Measurements from ENCODE around the gene ZC3H13.
"Not testable (repeated sequence)": the region's sequence is repeated elsewhere in the genome, so short reads cannot be mapped to it uniquely, and the experiment has no call there.

Gene ZC3H13

DNA sequence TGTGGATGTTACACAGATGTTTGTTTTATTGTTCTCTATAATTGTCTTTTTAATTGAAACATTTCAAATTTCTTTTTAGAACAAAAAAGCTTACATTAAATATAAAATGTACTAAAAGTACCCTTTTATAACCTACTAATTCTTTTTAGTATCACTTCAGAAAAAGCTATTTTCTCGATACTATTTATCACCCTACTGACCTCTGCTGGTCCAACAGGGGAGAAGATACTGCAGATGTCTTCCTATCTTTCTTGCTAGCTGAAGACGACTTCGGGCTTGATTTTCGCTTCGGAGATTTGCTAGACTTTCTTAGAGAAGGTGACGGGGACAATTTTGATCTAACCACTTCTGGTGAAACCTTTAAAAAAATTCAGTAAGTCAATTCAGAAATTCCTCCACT is 42.4 kb downstream of the ZC3H13 start:
- no peak for DNase-seq (ENCODE audit: low spot score)

GRCh38 chr13:46008631-46009030 is 43.9 kb downstream of the ZC3H13 start:
- no peak for DNase-seq (ENCODE audit: low spot score)

- DNase-seq (ENCODE audit: low spot score): no peak
Observed at GRCh38 chr13:46006688-46007452, 45.7 kb downstream of the ZC3H13 start.

GRCh38 chr13:46004491-46004890 is 48.1 kb downstream of the ZC3H13 start:
- DNase-seq (ENCODE audit: low spot score): no peak

GRCh38 chr13:45996631-45997030 is 55.9 kb downstream of the ZC3H13 start:
- DNase-seq (ENCODE audit: low spot score): no peak

DNA sequence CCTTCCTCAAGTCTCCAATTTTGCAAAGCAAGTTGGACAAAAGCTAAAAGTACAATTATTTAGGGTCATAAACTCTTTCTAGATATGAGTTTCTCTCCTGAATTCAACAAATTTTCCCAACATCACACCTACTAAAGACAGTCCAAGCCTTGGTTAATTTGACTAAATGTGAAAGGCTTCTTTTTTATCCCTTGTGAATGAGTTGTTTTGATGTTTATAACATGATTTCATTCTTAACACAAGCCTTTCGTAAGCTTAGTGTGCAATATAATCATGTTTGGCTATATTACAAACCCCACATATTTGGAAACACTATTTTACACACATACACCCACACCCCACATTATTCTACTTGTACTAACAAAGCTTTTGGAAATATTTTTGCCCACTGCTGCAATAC is 57.3 kb downstream of the ZC3H13 start:
- DNase-seq (ENCODE audit: low spot score): no peak

DNA sequence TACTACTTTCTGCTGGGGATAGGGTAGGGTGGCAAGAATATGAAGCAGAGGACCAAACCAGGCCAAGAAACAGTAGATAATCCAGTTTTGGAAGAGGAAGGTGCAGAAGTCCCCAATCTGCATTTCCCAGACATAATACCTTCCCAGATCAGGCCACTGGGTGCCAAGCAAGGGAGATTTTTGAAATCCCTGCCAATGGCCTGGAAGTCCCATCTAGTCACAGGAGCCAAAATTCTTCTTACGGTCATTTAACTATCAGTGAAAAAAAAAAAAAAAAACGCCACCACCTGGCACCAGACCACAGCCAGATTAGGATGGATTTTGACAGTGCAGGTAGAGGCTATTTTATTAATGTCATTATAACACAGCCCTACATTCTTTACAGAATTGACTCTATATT is 57.8 kb downstream of the ZC3H13 start:
- no peak for DNase-seq (ENCODE audit: low spot score)

- DNase-seq (ENCODE audit: low spot score): no peak
Observed at GRCh38 chr13:45989607-45990006, 62.9 kb downstream of the ZC3H13 start.

DNA sequence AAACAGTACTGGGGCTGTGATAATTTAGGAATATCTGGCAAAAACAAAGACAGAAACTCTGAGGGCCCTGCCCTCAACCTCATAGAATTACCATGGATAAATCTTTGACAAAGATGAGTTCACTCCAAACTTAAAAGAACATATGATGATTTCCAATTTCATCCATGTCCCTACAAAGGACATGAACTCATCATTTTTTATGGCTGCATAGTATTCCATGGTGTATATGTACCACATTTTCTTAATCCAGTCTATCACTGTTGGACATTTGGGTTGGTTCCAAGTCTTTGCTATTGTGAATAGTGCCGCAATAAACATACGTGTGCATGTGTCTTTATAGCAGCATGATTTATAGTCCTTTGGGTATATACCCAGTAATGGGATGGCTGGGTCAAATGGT is 71.4 kb downstream of the ZC3H13 start:
- DNase-seq (ENCODE audit: low spot score): not testable (repeated sequence)

GRCh38 chr13:45975337-45975736 is 77.2 kb downstream of the ZC3H13 start:
- DNase-seq (ENCODE audit: low spot score): no peak

DNA sequence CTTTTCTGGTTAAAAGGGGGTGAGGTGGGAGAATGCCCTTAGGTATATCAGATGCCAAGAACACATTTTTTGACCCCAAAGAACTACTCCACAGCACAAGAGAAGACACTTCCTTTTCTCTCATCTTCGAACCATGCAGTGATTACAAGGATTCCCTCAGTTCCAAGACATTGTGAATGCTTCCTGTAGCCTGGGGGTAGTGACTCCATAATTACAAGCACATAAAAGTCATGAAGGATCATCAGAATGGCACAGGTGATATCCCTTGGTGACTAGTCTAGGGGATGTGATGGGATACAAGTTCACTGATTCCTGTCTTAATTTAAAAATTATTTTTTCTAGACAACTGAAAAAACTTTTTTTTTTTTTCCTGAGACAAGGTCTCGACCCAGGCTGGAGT is 78.0 kb downstream of the ZC3H13 start:
- no peak for DNase-seq (ENCODE audit: low spot score)

GRCh38 chr13:45967589-45967988 is 85.0 kb downstream of the ZC3H13 start:
- no peak for DNase-seq (ENCODE audit: low spot score)

DNA sequence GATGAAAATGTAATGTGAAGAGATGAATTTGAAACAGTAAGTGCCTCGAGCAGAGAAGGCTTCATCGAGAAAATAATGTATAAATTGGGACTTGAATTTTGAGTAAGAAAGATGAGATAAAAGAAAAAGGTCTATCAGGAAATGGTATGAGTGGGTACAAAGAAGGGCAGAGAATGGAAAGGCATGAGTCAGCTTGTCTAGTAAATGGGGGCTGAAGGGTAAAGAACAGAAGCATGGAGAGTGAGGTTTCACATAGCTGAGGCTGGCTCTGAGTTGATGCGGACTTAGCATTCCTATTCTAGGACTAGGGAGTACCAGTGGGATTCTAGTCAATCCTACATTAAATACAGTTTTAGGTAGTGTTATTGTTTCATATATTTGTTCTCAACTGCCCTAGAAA is 85.8 kb downstream of the ZC3H13 start:
- DNase-seq (ENCODE audit: low spot score): no peak

GRCh38 chr13:45961468-45961867 is 91.1 kb downstream of the ZC3H13 start:
- DNase-seq (ENCODE audit: low spot score): no peak

DNA sequence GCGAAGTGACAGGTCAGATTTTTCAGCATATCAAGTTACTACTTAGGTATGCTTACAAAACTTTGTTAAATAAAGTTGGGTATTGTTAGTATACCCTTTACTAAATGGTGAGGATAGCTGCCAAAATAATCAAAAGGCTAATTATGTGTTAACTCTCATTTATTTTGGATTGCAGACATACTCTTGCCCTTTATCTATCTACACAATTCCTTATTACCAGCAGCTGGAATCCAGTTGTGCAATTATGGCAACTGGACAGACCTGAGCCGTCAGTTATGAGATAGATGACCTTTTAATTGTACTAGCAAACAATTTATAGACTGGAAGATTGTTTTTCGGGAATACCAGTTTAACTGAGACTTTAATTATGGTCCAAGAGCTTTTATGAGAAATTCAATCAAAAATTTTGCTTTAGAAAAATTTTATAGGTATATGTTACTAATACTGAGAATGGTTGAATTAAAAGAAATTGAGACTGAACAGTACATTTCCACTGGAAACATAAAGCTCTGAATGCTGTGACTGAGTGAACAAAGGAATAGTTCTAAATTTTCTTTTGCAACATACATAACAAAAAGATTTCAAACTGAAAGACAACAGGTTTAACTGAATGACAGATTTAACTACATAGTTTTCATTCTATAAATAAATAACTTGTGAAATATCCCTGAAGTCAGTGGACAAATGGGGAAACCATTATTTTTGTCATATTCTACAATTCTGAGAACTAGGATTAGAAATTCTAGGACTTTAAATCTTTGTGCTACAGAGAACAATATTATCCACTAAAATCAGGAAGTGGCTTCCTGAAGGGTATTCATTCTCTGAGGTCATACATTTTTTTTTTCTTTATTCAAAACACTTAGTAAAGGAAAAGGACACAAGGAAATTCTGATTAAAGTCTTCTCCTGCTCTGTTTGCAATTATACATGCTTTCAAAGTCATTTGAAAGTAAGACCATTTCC is 97.4 kb downstream of the ZC3H13 start:
- no peak for DNase-seq (ENCODE audit: low spot score)

- DNase-seq (ENCODE audit: low spot score): no peak
Observed at GRCh38 chr13:45953082-45953481, 99.5 kb downstream of the ZC3H13 start.

- DNase-seq (ENCODE audit: low spot score): no peak
Observed at GRCh38 chr13:45951724-45952123, 100.8 kb downstream of the ZC3H13 start.

DNA sequence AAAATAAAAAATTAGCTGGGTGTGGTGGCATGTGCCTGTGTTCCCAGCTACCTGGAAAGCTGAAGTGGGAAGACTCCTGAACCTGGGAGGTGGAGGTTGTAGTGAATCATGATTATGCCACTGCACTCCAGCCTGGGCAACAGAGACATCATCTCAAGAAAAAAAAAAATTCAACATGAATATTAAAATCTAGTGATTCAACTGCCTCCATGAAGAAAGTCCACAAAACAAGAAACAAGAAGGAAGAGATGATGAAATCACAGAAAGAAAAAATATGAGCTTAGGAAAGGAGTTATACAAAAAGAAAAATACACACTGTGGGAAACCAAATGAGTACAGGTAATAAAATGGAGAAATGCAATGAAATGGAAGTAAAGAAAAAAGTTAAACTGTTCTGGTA is 101.4 kb downstream of the ZC3H13 start:
- no peak for DNase-seq (ENCODE audit: low spot score)

DNA sequence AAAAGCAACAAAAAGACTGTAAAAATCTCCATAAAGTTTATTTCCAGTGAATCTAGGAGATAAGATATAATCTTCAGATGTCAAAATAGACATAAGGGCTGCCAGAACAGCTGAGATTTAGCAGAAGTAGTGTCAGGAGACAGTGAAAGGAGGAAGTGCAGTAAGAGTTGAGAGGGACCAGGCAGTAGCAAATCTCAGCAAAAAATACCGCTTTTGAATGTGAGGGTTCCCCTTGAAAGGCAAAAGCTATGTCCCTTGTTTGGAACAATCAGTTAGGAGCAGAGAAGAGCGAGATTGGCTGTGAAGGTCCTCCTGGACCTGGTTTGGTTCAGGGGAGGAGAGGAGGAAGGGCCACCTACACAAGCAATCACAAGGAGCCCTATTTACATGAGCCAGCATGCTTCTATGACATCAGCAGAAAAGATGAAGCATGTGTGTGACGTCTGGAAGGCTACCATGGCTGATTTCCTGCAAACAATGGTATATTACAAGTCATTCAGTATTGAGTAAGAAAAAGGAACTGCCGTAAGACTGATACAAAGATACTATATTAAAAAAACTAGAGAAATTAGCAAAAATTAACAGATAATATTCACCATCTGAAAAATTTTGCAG is 102.1 kb downstream of the ZC3H13 start:
- DNase-seq (ENCODE audit: low spot score): no peak

DNA sequence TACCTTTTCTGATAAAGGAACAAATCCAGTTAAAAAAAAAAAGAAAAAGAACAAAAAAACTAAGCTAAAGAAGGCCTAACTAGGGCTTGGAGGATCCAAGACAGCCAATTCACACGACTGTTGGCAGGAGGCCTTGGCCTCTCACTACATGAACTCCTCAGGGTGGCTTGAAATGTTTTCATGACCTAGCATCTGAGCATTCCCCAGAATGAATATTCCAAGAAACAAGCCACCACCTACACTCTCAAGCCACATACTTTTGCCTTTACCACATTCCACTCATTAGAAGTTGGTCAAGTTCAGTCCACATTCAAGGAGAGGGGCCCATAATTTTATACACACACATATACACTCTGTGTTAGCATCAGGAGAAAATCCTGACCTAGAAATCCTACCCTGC is 103.4 kb downstream of the ZC3H13 start:
- DNase-seq (ENCODE audit: low spot score): no peak

- no peak for DNase-seq (ENCODE audit: low spot score)
Observed at GRCh38 chr13:45943965-45944364, 108.6 kb downstream of the ZC3H13 start.

DNA sequence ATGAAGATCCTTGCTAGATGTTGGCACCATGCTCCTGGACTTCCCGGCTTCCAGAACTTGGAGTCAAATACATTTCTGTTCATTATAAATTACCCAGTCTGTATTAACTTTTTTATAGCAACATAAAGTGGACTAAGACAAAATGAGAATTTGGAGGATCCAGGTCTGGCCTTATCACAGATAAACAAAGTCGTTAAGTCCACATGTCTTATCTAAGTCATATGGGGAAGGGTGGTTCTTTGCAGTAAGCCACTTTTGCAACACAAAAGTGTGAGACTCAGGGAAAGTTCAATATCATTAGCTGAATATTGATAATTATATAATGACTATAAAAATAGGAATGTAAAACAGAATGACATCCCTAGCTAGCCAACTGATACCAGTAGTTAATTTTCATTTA is 109.4 kb downstream of the ZC3H13 start:
- no peak for DNase-seq (ENCODE audit: low spot score)

DNA sequence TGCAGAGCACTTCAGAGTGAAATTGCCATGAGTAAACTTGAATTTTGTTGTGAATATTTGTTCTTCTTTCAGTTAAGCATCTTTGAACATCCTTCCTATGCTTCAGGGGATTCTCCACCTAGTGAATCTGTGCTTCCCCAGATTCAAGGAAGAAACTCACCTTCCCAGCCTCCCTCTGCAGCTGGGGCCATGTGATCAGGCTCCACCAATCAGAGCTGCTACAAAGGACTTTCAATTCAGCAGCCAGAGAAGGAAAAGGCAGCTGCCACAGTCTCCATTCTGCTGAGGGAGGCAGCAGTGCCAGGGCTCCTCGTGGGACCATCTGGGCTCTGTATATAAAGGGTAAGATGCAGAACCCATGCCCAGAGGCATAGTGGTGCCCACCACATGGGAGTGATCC is 111.3 kb downstream of the ZC3H13 start:
- no peak for DNase-seq (ENCODE audit: low spot score)
